ENCODE data around the gene PHC1.

- TF ChIP-seq POLR2A (IDR thresholded peaks at IDR 0.05) (no peak), CTCF (IDR thresholded peaks at IDR 0.05) (no peak)
Observed at GRCh38 chr12:8914716-8915526, 612 bp downstream of the PHC1 start.

All from thyroid gland (tissue), 4 donors.